Body of pancreas (tissue), 4 donors: Measurements from ENCODE around the gene POLR3E.

Experiments used
- CTCF ChIP-seq, 7 experiments: fragments of 450-650 bp in 4 of 7; fragments of 200-600 bp in 3 of 7; sonication (generic) in 3 of 7; IDR thresholded peaks; one replicate each; pipeline ENCODE4 v1.5.1; 2016 to 2019; ENCODE audit warnings: antibody characterized with exemption in 7 of 7
- POLR2A ChIP-seq, 3 donors: fragments of 450-650 bp; IDR thresholded peaks; one replicate each; pipeline ENCODE4 v1.6.1; 2016; ENCODE audit warnings: antibody characterized with exemption in 3 of 3, mild to moderate bottlenecking in 2 of 3

- TF ChIP-seq CTCF (IDR thresholded peaks at IDR 0.05), result no peak
- no peak for TF ChIP-seq POLR2A (IDR thresholded peaks at IDR 0.05)
These were observed 50.1 kb downstream of the POLR3E start for GRCh38 chr16:22347100-22347820.
